Neural cell (in vitro differentiated cells): Measurements from ENCODE around the gene CHST1. TPM values are rescaled to one million over a fixed set of nuclear protein-coding genes. Genes with fewer than 3 reads are reported as not detected.

Source experiments
- H2AFZ ChIP-seq: fragments of 200-600, 300-800 bp; sonication (generic), shearing (Covaris generic); 2 replicates; pipeline ENCODE4 v1.6.0; 2014; ENCODE audit warnings: low read depth, mild to moderate bottlenecking, antibody characterized with exemption, low read length, moderate library complexity
- H3F3A ChIP-seq: fragments of 200-600 bp; shearing (Covaris generic); 2 replicates; pipeline ENCODE4 v1.6.1; 2016; ENCODE audit warnings: mild to moderate bottlenecking, moderate library complexity, mixed read lengths, antibody characterized with exemption, low read length; ENCODE audit not compliant: insufficient read depth, poor library complexity, severe bottlenecking
- H3K27ac ChIP-seq: fragments of 200-600, 300-800 bp; sonication (generic), shearing (Covaris generic); 2 replicates; pipeline ENCODE4 v1.5.1; 2014; ENCODE audit warnings: mild to moderate bottlenecking, low read length, moderate library complexity
- H3K27me3 ChIP-seq: fragments of 300-800, 200-600 bp; sonication (generic), shearing (Covaris generic); 2 replicates; pipeline ENCODE4 v1.6.0; 2014; ENCODE audit warnings: mild to moderate bottlenecking, low read depth, low read length, moderate library complexity; ENCODE audit not compliant: insufficient read depth
- H3K36me3 ChIP-seq: fragments of 300-800, 200-600 bp; sonication (generic), shearing (Covaris generic); 2 replicates; pipeline ENCODE4 v1.5.1; 2014; ENCODE audit warnings: mild to moderate bottlenecking, antibody characterized with exemption, low read length, moderate library complexity; ENCODE audit not compliant: insufficient read depth
- H3K4me2 ChIP-seq: fragments of 300-800, 200-600 bp; sonication (generic), shearing (Covaris generic); 2 replicates; pipeline ENCODE4 v1.6.0; 2014; ENCODE audit warnings: mild to moderate bottlenecking, low read length
- H3K4me3 ChIP-seq: fragments of 300-800, 200-600 bp; sonication (generic), shearing (Covaris generic); 2 replicates; pipeline ENCODE4 v1.5.1; 2014; ENCODE audit warnings: mild to moderate bottlenecking, low read length, moderate library complexity
- H3K79me2 ChIP-seq: fragments of 200-600 bp; shearing (Covaris generic); replicated peaks from 2 replicates; pipeline ENCODE4 v1.6.0; 2014; ENCODE audit warnings: mild to moderate bottlenecking, low read length, moderate library complexity; ENCODE audit not compliant: insufficient read depth
- H3K9ac ChIP-seq: fragments of 300-800, 200-600 bp; sonication (generic), shearing (Covaris generic); 2 replicates; pipeline ENCODE4 v1.6.1; 2016; ENCODE audit warnings: mild to moderate bottlenecking, low read length, mixed read lengths
- H3K9me2 ChIP-seq: fragments of 200-600 bp; shearing (Covaris generic); 2 replicates; pipeline ENCODE4 v1.6.1; 2016; ENCODE audit warnings: mild to moderate bottlenecking, low read length, mixed read lengths; ENCODE audit not compliant: insufficient read depth
- H3K9me3 ChIP-seq: fragments of 200-600, 300-800 bp; sonication (generic), shearing (Covaris generic); 2 replicates; pipeline ENCODE4 v1.6.1; 2016; ENCODE audit warnings: mild to moderate bottlenecking, mixed run types, low read length, moderate library complexity, mixed read lengths
- H4K20me1 ChIP-seq: fragments of 200-600 bp; shearing (Covaris generic); 2 replicates; pipeline ENCODE4 v1.6.1; 2016; ENCODE audit warnings: mild to moderate bottlenecking, mixed run types; ENCODE audit not compliant: insufficient read depth
- CTCF ChIP-seq: fragments of 450-650 bp; IDR thresholded peaks from 2 replicates; pipeline ENCODE4 v1.5.1; 2014; ENCODE audit warnings: antibody characterized with exemption, mild to moderate bottlenecking, moderate library complexity; ENCODE audit not compliant: poor library complexity, severe bottlenecking
- EP300 ChIP-seq: fragments of 450-650 bp; conservative IDR thresholded peaks from 2 replicates; pipeline ENCODE4 v1.6.1; 2014; ENCODE audit warnings: antibody characterized with exemption, mild to moderate bottlenecking, moderate library complexity; ENCODE audit not compliant: poor library complexity, severe bottlenecking
- EZH2 ChIP-seq: fragments of 200-600, 300-800 bp; shearing (Covaris generic), sonication (generic); IDR thresholded peaks from 2 replicates; pipeline ENCODE4 v1.6.1; 2014; ENCODE audit warnings: antibody characterized with exemption, low read length, borderline replicate concordance, mild to moderate bottlenecking; ENCODE audit not compliant: insufficient read depth, poor library complexity, severe bottlenecking
- MXI1 ChIP-seq: fragments of 450-650 bp; conservative IDR thresholded peaks from 2 replicates; pipeline ENCODE4 v1.6.1; 2014; ENCODE audit warnings: antibody characterized with exemption, mild to moderate bottlenecking; ENCODE audit not compliant: poor library complexity, severe bottlenecking
- POLR2AphosphoS5 ChIP-seq: IDR thresholded peaks from 2 replicates; pipeline ENCODE4 v1.6.1; 2012
- RAD21 ChIP-seq: fragments of 450-650 bp; conservative IDR thresholded peaks from 2 replicates; pipeline ENCODE4 v1.6.1; 2014; ENCODE audit warnings: antibody characterized with exemption, mild to moderate bottlenecking, moderate library complexity
- REST ChIP-seq: IDR thresholded peaks from 2 replicates; pipeline ENCODE4 v1.6.1; 2012; ENCODE audit warnings: borderline replicate concordance
- SMC3 ChIP-seq: fragments of 450-650 bp; conservative IDR thresholded peaks from 2 replicates; pipeline ENCODE4 v1.6.1; 2014; ENCODE audit warnings: antibody characterized with exemption, mild to moderate bottlenecking, moderate library complexity; ENCODE audit not compliant: poor library complexity
- TAF1 ChIP-seq: IDR thresholded peaks from 2 replicates; pipeline ENCODE4 v1.6.1; 2012; ENCODE audit warnings: low read depth
- polyA plus RNA-seq: library from polyadenylated mRNA; depleted of rRNA; stranded (reverse); fragments of >200 nt; gene quantifications from 2 replicates; pipeline ENCODE4 v1.2.3, GENCODE V29; 2014

Gene CHST1
- polyA plus RNA-seq, 1 donor from 2014 or later: 16.2 TPM

GRCh38 chr11:45655347-45655756, 10.1 kb downstream of the CHST1 start:
- H2AFZ ChIP-seq: no peak overlapping the region

GRCh38 chr11:45655012-45655283, 10.5 kb downstream of the CHST1 start:
- H3K9ac ChIP-seq: peak overlapping the region; percentile 27
- TF ChIP-seq SMC3 (no peak), REST (no peak), EZH2 (no peak), CTCF (no peak), TAF1 (no peak), MXI1 (no peak)

More at GRCh38 chr11:45655347-45655756, 10.1 kb downstream of the CHST1 start:
- Histone ChIP-seq H4K20me1 (no peaks in the 10 kb centered on the region), H3K4me2 (no peak overlapping the region), H3K9me3 (no peaks in the 10 kb centered on the region), H3K4me3 (peak overlapping the region; percentile 29), H3K79me2 (peaks cover 13% of the 10 kb centered on the region), H3K27ac (peak overlapping the region; percentile 44), H3K9ac (peak overlapping the region; percentile 46), H3K27me3 (no peaks in the 10 kb centered on the region), H3F3A (no peaks in the 10 kb centered on the region), H3K9me2 (no peaks in the 10 kb centered on the region), H3K36me3 (no peaks in the 10 kb centered on the region)
- TF ChIP-seq MXI1 (peak; percentile 28), RAD21 (peak; percentile 98), TAF1 (no peak), EZH2 (no peak), REST (peak; percentile 32), CTCF (peak; percentile 98), EP300 (peak; percentile 48), SMC3 (peak; percentile 99), POLR2AphosphoS5 (peak; percentile 39)

More at GRCh38 chr11:45655012-45655283, 10.5 kb downstream of the CHST1 start:
- peaks cover 13% of the 10 kb centered on the region for H3K79me2 ChIP-seq
- no peak overlapping the region for H3K4me3 ChIP-seq
- H3K9me3 ChIP-seq: no peaks in the 10 kb centered on the region
- H2AFZ ChIP-seq: no peak overlapping the region
- no peaks in the 10 kb centered on the region for H3F3A ChIP-seq
- H3K27ac ChIP-seq: no peak overlapping the region
- no peak overlapping the region for H3K4me2 ChIP-seq
- no peaks in the 10 kb centered on the region for H4K20me1 ChIP-seq
- peaks cover 3% of the 10 kb centered on the region for H3K36me3 ChIP-seq
- no peaks in the 10 kb centered on the region for H3K27me3 ChIP-seq
- no peaks in the 10 kb centered on the region for H3K9me2 ChIP-seq
